Neuronal stem cell (in vitro differentiated cells): Measurements from ENCODE around the gene SPRN.

Experiments used
- DNase-seq: peaks from one replicate; pipeline ENCODE4 v3.0.0-alpha.2; 2013; ENCODE audit warnings: low spot score
- H2AFZ ChIP-seq: one replicate; pipeline ENCODE4 v1.6.1; 2013; ENCODE audit warnings: mild to moderate bottlenecking, low read length, inconsistent platforms
- H2AK5ac ChIP-seq: 2 replicates; pipeline ENCODE4 v1.6.1; 2013; ENCODE audit warnings: low read depth, mild to moderate bottlenecking, inconsistent platforms, low read length, moderate library complexity, mixed read lengths
- H2BK120ac ChIP-seq: 2 replicates; pipeline ENCODE4 v1.6.1; 2013; ENCODE audit warnings: low read depth, mild to moderate bottlenecking, inconsistent platforms, low read length, moderate library complexity, mixed read lengths
- H2BK12ac ChIP-seq: one replicate; pipeline ENCODE4 v1.6.1; 2013; ENCODE audit warnings: low read length, inconsistent platforms
- H2BK15ac ChIP-seq: 2 replicates; pipeline ENCODE4 v1.6.1; 2013; ENCODE audit warnings: mild to moderate bottlenecking, low read length, inconsistent platforms, mixed read lengths
- H2BK5ac ChIP-seq: one replicate; pipeline ENCODE4 v1.6.1; 2013; ENCODE audit warnings: inconsistent platforms, mild to moderate bottlenecking, low read length, moderate library complexity
- H3K14ac ChIP-seq: one replicate; pipeline ENCODE4 v1.6.1; 2013; ENCODE audit warnings: low read length, inconsistent platforms
- H3K18ac ChIP-seq: 2 replicates; pipeline ENCODE4 v1.6.1; 2013; ENCODE audit warnings: low read length, inconsistent platforms
- H3K23ac ChIP-seq: 2 replicates; pipeline ENCODE4 v1.6.1; 2013; ENCODE audit warnings: low read depth, mild to moderate bottlenecking, mixed read lengths, low read length, inconsistent platforms; ENCODE audit not compliant: poor library complexity
- H3K27ac ChIP-seq: replicated peaks from 3 replicates; pipeline ENCODE4 v1.5.1; 2013; ENCODE audit warnings: low read length, inconsistent platforms
- H3K27me3 ChIP-seq, 3 experiments: 2 replicates each; pipeline ENCODE4 v1.6.1; 2013; ENCODE audit warnings: low read length in 3 of 3, mild to moderate bottlenecking in 2 of 3, inconsistent platforms in 1 of 3, low read depth in 1 of 3, mixed read lengths in 1 of 3, moderate library complexity in 1 of 3; ENCODE audit not compliant: control insufficient read depth in 3 of 3, insufficient read depth in 3 of 3
- H3K36me3 ChIP-seq, 2 donors: replicated peaks in 1 of 2; 2 replicates each; pipeline ENCODE4 v1.6.1; 2013; ENCODE audit warnings: low read length in 2 of 2; ENCODE audit not compliant: control insufficient read depth in 2 of 2, insufficient read depth in 2 of 2
- H3K4ac ChIP-seq: 2 replicates; pipeline ENCODE4 v1.6.1; 2013; ENCODE audit warnings: inconsistent platforms, mild to moderate bottlenecking, low read length, moderate library complexity
- H3K4me1 ChIP-seq, 2 donors: 1 replicate in 1 of 2; 2 replicates in 1 of 2; pipeline ENCODE4 v1.6.1; 2013; ENCODE audit warnings: low read length in 2 of 2, low read depth in 1 of 2; ENCODE audit not compliant: control insufficient read depth in 2 of 2, insufficient read depth in 1 of 2
- H3K4me2 ChIP-seq: one replicate; pipeline ENCODE4 v1.6.1; 2013; ENCODE audit warnings: mild to moderate bottlenecking, low read length, inconsistent platforms; ENCODE audit not compliant: insufficient read depth, poor library complexity, severe bottlenecking
- H3K4me3 ChIP-seq, 2 donors: 2 replicates each; pipeline ENCODE4 v1.5.1; 2013; ENCODE audit warnings: low read length in 2 of 2, mild to moderate bottlenecking in 2 of 2, inconsistent platforms in 1 of 2, moderate library complexity in 1 of 2
- H3K79me1 ChIP-seq: one replicate; pipeline ENCODE4 v1.6.1; 2013; ENCODE audit warnings: low read depth, mild to moderate bottlenecking, inconsistent platforms, low read length, moderate library complexity
- H3K9ac ChIP-seq: one replicate; pipeline ENCODE4 v1.6.1; 2013; ENCODE audit warnings: mild to moderate bottlenecking, low read depth, low read length, inconsistent platforms; ENCODE audit not compliant: poor library complexity
- H3K9me3 ChIP-seq, 2 donors: replicated peaks in 1 of 2; 2 replicates each; pipeline versions ENCODE3 to v1.6.1; 2013; ENCODE audit warnings: low read length in 2 of 2, mild to moderate bottlenecking in 2 of 2, inconsistent platforms in 1 of 2, low read depth in 1 of 2, mixed read lengths in 1 of 2, moderate library complexity in 1 of 2; ENCODE audit not compliant: control insufficient read depth in 2 of 2, insufficient read depth in 1 of 2
- H4K8ac ChIP-seq: one replicate; pipeline ENCODE4 v1.6.1; 2013; ENCODE audit warnings: low read depth, mild to moderate bottlenecking, inconsistent platforms, low read length, moderate library complexity
- H4K91ac ChIP-seq: one replicate; pipeline ENCODE4 v1.6.1; 2013; ENCODE audit warnings: low read length, low read depth, mild to moderate bottlenecking, inconsistent platforms; ENCODE audit not compliant: poor library complexity
- WGBS, 2 donors: extraction: QIAGEN DNeasy Blood & Tissue Kit; methylation state at CpG; one replicate each; pipeline ENCODE4 v1.1.7; 2013; ENCODE audit warnings: missing lambda C conversion rate in 2 of 2, mixed read lengths in 1 of 2; ENCODE audit not compliant: insufficient read length in 2 of 2, insufficient replicate concordance in 1 of 2; ENCODE audit errors: extremely low coverage in 2 of 2; 5-methylcytosine and 5-hydroxymethylcytosine counted together

Gene SPRN

DNA sequence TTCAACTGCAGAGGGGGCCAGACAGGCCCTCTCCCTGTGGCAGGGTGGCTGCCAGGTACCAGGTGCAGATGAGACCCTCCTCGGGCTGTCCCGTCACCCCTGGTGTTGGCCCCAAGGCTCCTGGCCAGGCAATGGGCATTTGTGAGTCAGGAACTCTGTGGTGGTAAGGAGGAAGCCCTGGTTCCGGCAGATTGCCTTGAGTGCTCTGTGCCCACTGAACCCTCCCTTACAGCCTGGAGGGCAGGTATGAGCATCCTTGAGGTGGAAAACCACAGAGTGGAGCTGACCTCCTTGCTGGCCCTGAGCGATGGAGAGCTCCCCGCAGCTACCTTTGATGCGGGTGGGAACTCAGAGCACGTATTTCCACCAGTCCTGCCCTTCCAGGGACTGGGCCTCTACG, 43.4 kb downstream of the SPRN start:
- WGBS, 2 donors = no CpG with 5 or more reads among the region's 8 CpGs
- Histone ChIP-seq H3K27me3 (peaks cover 0 to 15% (median 8%) of the 10 kb centered on the region in 3 experiments), H2AFZ (no peak overlapping the region), H3K4me3 (no peak overlapping the region), H4K91ac (no peak overlapping the region), H2BK15ac (no peak overlapping the region), H3K79me1 (peaks cover 7% of the 10 kb centered on the region), H3K14ac (no peak overlapping the region), H2AK5ac (peak overlapping the region; percentile 75), H3K9ac (no peak overlapping the region), H3K4ac (no peak overlapping the region), H3K27ac (no peak overlapping the region), H2BK12ac (peak overlapping the region; percentile 16), H3K9me3 (no peaks in the 10 kb centered on the region), H2BK120ac (no peak overlapping the region), H3K4me2 (no peak overlapping the region), H3K4me1 (peaks cover 6 to 7% of the 10 kb centered on the region in 2 donors), H2BK5ac (no peak overlapping the region), H3K36me3 (no peaks in the 10 kb centered on the region), H3K23ac (no peak overlapping the region), H4K8ac (no peak overlapping the region), H3K18ac (no peak overlapping the region)
- no peak for DNase-seq

DNA sequence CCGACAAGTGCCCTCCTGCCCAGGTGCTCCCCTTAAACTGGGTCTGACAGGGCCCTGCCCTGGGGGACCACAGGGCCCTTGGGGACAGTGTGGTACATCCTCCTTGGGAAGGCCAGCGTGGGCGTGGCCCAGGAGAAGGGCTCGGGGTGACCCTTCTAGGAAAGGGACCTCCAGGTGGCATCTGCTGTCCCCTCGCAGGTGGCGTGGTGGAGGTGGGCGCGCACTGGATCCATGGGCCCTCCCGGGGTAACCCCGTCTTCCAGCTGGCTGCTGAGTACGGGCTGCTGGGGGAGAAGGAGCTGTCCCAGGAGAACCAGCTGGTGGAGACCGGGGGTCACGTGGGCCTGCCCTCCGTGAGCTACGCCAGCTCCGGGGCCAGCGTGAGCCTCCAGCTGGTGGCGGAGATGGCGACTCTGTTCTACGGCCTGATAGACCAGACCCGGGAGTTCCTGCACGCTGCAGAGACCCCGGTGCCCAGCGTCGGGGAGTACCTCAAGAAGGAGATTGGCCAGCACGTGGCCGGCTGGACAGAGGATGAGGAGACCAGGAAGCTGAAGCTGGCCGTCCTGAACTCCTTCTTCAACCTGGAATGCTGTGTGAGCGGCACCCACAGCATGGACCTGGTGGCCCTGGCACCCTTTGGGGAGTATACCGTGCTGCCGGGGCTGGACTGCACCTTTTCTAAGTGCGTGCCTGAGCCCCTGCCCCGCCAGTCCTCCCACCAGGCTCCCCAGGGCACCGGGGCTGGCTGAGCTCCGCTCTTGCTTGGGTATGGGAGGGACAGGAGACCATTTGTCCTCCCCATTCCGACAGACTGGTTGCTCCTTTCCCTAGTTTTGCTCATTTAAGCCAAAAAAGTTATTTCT, 44.4 kb downstream of the SPRN start:
- peak overlapping the region; percentile 41 for H2AK5ac ChIP-seq
- peak overlapping the region; percentile 73 for H2BK15ac ChIP-seq
- peak overlapping the region; percentile 87 for H2BK5ac ChIP-seq
- no peaks in the 10 kb centered on the region for H3K36me3 ChIP-seq
- H3K27me3 ChIP-seq = peaks cover 0 to 15% (median 8%) of the 10 kb centered on the region in 3 experiments
- DNase-seq = no peak
- no peak overlapping the region for H4K8ac ChIP-seq
- peak overlapping the region; percentile 38 for H3K14ac ChIP-seq
- peak overlapping the region; percentile 90 for H2AFZ ChIP-seq
- peaks cover 6 to 7% of the 10 kb centered on the region in 2 donors for H3K4me1 ChIP-seq
- H2BK120ac ChIP-seq = no peak overlapping the region
- no peak overlapping the region for H4K91ac ChIP-seq
- H3K79me1 ChIP-seq = peaks cover 7% of the 10 kb centered on the region
- no peaks in the 10 kb centered on the region for H3K9me3 ChIP-seq
- H3K18ac ChIP-seq = peak overlapping the region; percentile 93
- no peak overlapping the region for H3K4ac ChIP-seq
- H2BK12ac ChIP-seq = peak overlapping the region; percentile 86
- WGBS, 2 donors = no CpG with 5 or more reads among the region's 36 CpGs
- peak overlapping the region; percentile 90 for H3K9ac ChIP-seq
- H3K23ac ChIP-seq = peak overlapping the region; percentile 81
- peak overlapping the region; percentile 77 for H3K4me2 ChIP-seq
- H3K27ac ChIP-seq = no peak overlapping the region
- peak overlapping the region in 1 of 2 donors; percentile 91 for H3K4me3 ChIP-seq

DNA sequence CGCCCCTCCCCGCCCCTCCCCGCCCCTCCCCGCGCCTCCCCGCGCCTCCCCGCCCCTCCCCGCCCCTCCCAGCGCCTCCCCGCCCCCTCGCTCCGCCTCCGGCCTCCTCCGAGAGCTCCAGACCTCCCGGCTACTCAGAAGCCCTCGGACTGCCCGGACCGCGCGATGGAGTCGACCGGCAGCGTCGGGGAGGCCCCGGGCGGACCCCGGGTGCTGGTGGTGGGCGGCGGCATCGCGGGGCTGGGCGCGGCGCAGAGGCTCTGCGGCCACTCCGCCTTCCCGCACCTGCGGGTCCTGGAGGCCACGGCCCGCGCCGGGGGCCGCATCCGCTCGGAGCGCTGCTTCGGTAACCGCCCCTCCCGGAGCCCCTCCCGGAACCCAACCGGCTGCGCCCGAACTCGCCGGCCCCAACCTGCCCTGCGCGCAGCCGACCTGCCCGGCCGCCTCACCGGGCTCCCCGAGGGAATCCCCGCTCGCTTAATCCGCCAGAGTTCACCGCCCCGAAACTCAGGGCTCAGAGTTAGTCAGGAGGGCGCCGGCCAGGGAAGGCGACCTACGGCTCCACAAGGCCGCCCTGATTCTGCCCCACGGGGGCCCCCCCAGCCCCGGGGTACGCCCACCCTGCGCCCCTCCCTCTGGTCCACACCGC, 45.1 kb downstream of the SPRN start, which contains the start of gene PAOX:
PAOX (plus strand) TSS at position 111 of the 649 bp plus-strand sequence; CDS start at position 166, 55 bp downstream.
- peak; percentile 68 for DNase-seq
- peak within 1 kb of the TSS; percentile 89 for H3K14ac ChIP-seq
- no peak within 1 kb of the TSS for H3K27ac ChIP-seq
- H3K4ac ChIP-seq = peak within 1 kb of the TSS; percentile 66
- peak within 1 kb of the TSS; percentile 96 for H2BK15ac ChIP-seq
- no peak within 1 kb of the TSS for H4K91ac ChIP-seq
- peaks cover 6 to 7% of the 10 kb centered on the region in 2 donors for H3K4me1 ChIP-seq
- H2AFZ ChIP-seq = peak within 1 kb of the TSS; percentile 90
- peak within 1 kb of the TSS; percentile 90 for H2BK12ac ChIP-seq
- peaks cover 0 to 15% (median 8%) of the 10 kb centered on the region in 3 experiments for H3K27me3 ChIP-seq
- H3K4me3 ChIP-seq = peak within 1 kb of the TSS; percentile 84 to 96
- H3K23ac ChIP-seq = peak within 1 kb of the TSS; percentile 96
- H4K8ac ChIP-seq = no peak within 1 kb of the TSS
- H3K9me3 ChIP-seq = no peaks in the 10 kb centered on the region
- peak within 1 kb of the TSS; percentile 91 for H3K4me2 ChIP-seq
- peak within 1 kb of the TSS; percentile 93 for H2AK5ac ChIP-seq
- no CpG with 5 or more reads among the region's 78 CpGs for WGBS, 2 donors
- peak within 1 kb of the TSS; percentile 93 for H3K18ac ChIP-seq
- H2BK120ac ChIP-seq = peak within 1 kb of the TSS; percentile 81
- H3K36me3 ChIP-seq = no peaks in the 10 kb centered on the region
- peak within 1 kb of the TSS; percentile 91 for H3K9ac ChIP-seq
- peak within 1 kb of the TSS; percentile 97 for H2BK5ac ChIP-seq
- H3K79me1 ChIP-seq = peaks cover 7% of the 10 kb centered on the region
